Ishikawa (cell line): ENCODE data around the gene PRODH2.

Source experiments
- CEBPB ChIP-seq: IDR thresholded peaks from 2 replicates; pipeline ENCODE4 v1.6.1; 2012
- CREB1 ChIP-seq: IDR thresholded peaks from 2 replicates; pipeline ENCODE4 v1.6.1; 2012; ENCODE audit warnings: low read depth
- EP300 ChIP-seq: IDR thresholded peaks from 2 replicates; pipeline ENCODE4 v1.6.1; 2012; ENCODE audit warnings: borderline replicate concordance
- MAX ChIP-seq: IDR thresholded peaks from 2 replicates; pipeline ENCODE4 v1.6.1; 2012
- NFIC ChIP-seq: IDR thresholded peaks from 2 replicates; pipeline ENCODE4 v1.6.1; 2012
- RAD21 ChIP-seq: IDR thresholded peaks from 2 replicates; pipeline ENCODE4 v1.6.1; 2012; ENCODE audit warnings: low read depth
- REST ChIP-seq: IDR thresholded peaks from 2 replicates; pipeline ENCODE4 v1.6.1; 2012; ENCODE audit warnings: low read depth, mild to moderate bottlenecking
- TCF12 ChIP-seq: IDR thresholded peaks from 2 replicates; pipeline ENCODE4 v1.6.1; 2012; ENCODE audit warnings: low read depth
- TEAD4 ChIP-seq: IDR thresholded peaks from 2 replicates; pipeline ENCODE4 v1.6.1; 2012
- USF1 ChIP-seq: IDR thresholded peaks from 2 replicates; pipeline ENCODE4 v1.6.1; 2012
- YY1 ChIP-seq: IDR thresholded peaks from 2 replicates; pipeline ENCODE4 v1.6.1; 2012; ENCODE audit warnings: low read depth

- TF ChIP-seq MAX = no peak
- no peak for TF ChIP-seq CEBPB
- TF ChIP-seq RAD21 = no peak
- TF ChIP-seq USF1 = no peak
- TF ChIP-seq EP300 = no peak
- TF ChIP-seq TEAD4 = no peak
- no peak for TF ChIP-seq CREB1
- no peak for TF ChIP-seq NFIC
- TF ChIP-seq YY1 = no peak
- TF ChIP-seq TCF12 = no peak
- no peak for TF ChIP-seq REST
These were observed 62.5 kb downstream of the PRODH2 start for GRCh38 chr19:35750167-35750566.
